ENCODE measurements around the gene TNNI2.

DNA sequence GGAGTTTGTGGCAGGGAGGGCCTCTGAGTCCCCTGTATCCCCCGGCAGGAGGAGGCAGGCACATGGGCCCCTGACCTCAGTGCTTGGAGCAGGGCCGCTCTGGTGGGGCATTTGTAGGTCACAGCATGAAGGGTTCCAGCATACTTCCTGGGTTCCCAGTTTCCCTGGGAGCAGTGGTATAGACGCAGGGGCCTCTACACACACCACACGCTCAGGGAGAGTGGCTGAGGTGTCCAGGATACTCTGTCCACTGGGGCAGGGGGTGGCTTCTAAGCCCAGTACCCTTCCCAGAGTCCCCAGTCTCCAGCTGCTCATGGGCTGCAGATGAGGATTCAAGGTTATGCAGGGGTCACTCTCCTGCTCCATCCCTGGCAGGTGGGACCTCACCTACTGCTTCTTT lies 20.2 kb downstream of the TNNI2 start:
- no peak for TF ChIP-seq POLR2A (IDR thresholded peaks at IDR 0.05)
- no peak for TF ChIP-seq CTCF (IDR thresholded peaks at IDR 0.05)
